Measurements from ENCODE around the gene CUEDC1. TPM values are rescaled to one million over a fixed set of nuclear protein-coding genes. Genes with fewer than 3 reads are reported as not detected.

The CUEDC1 gene
- total and polyA plus RNA-seq, 2 donors (not counting 1 experiment from before 2014, with no cell fraction given): 0.57 TPM; not detected in 1

GRCh38 chr17:57862694-57863667 lies 92.2 kb downstream of the CUEDC1 start:
- Histone ChIP-seq H3K27me3 (replicated peaks in 1 of 4; ENCODE audit: control extremely low read depth in 1 of 4, control insufficient read depth in 3 of 4, insufficient read depth in 4 of 4, low read length in 3 of 4) (peaks cover 0 to 51% (median 19%) of the 10 kb centered on the region in 4 experiments), H3K4me1 (ENCODE audit: control insufficient read depth in 2 of 2, insufficient read depth in 2 of 2, low read length in 2 of 2) (peaks cover 23 to 26% of the 10 kb centered on the region in 2 donors), H3K79me2 (ENCODE audit: control insufficient read depth, insufficient read depth, low read length) (no peaks in the 10 kb centered on the region), H3K27ac (ENCODE audit: low read length in 2 of 2) (no peak overlapping the region), H3K9me3 (ENCODE audit: control extremely low read depth in 1 of 3, control insufficient read depth in 2 of 3, insufficient read depth in 1 of 3, low read length in 2 of 3) (peaks cover 0 to 4% (median 0%) of the 10 kb centered on the region in 3 donors), H3K36me3 (replicated peaks in 1 of 2; ENCODE audit: control extremely low read depth in 1 of 2, control insufficient read depth in 1 of 2, extremely low read depth in 1 of 2, insufficient read depth in 2 of 2, low read length in 1 of 2) (no peaks in the 10 kb centered on the region), H3K4me3 (ENCODE audit: control extremely low read depth in 1 of 5, extremely low read depth in 1 of 5, insufficient read depth in 1 of 5, low read depth in 2 of 5, low read length in 4 of 5) (no peak overlapping the region), H2AFZ (ENCODE audit: insufficient read depth, low read depth, low read length, poor library complexity, severe bottlenecking) (no peak overlapping the region), H3K4me2 (replicated peaks; ENCODE audit: low read depth, low read length, poor library complexity, severe bottlenecking) (no peak overlapping the region), H4K20me1 (ENCODE audit: control insufficient read depth, insufficient read depth, low read length, poor library complexity, severe bottlenecking) (no peaks in the 10 kb centered on the region), H3K9ac (ENCODE audit: low read length) (no peak overlapping the region)
- no peak for ATAC-seq (ENCODE audit: low read depth)
- H3K4me3 Mint-ChIP-seq: no peak overlapping the region
- ChIA-PET CTCF (interaction anchor here (0.8 to 18.1 kb wide), 2 partner anchors 131 to 250 kb away, joined by 3 to 468 read pairs; partner anchors contain the start of gene VEZF1), POLR2A (interaction anchor here (0.5 to 0.6 kb wide), 2 partner anchors 34 to 1756 kb away, joined by 3 to 5 read pairs; no protein-coding TSS in a partner anchor)
- peaks cover 26% of the 10 kb centered on the region for H3K4me1 Mint-ChIP-seq
- H3K27me3 Mint-ChIP-seq: peaks cover 21% of the 10 kb centered on the region
- TF ChIP-seq CTCF (IDR thresholded peaks at IDR 0.05): no peak
- TF ChIP-seq EZH2 (IDR thresholded peaks at IDR 0.05; ENCODE audit: borderline replicate concordance, insufficient read depth, low read depth, low read length, poor library complexity, severe bottlenecking): no peak
- no peak overlapping the region for H3K27ac Mint-ChIP-seq
- no peak for DNase-seq
- no peaks in the 10 kb centered on the region for H3K9me3 Mint-ChIP-seq (ENCODE audit: insufficient read depth)
- WGBS (ENCODE audit: insufficient coverage): 87% methylated on average over 10 of the region's 16 CpGs
- intact Hi-C loops (cut with micrococcal nuclease): no loop called here

Measured in B cell (primary cell).